Left lung (tissue), 10 donors: Measurements from ENCODE around the gene NFKBIE. TPM values are rescaled to one million over a fixed set of nuclear protein-coding genes. Genes with fewer than 3 reads are reported as not detected.

Source experiments
- ATAC-seq: fragments of 200-7000 bp; cut with Tn5 transposase; one replicate; pipeline ENCODE4 v1.9.1; 2020; ENCODE audit warnings: moderate library complexity
- DNase-seq, 4 donors: peaks; one replicate each; pipeline ENCODE4 v3.0.0-alpha.2; 2013 to 2020
- H3K27ac ChIP-seq, 2 donors: fragments of 200-600 bp; sonication (generic) in 1 of 2; one replicate each; pipeline versions ENCODE4 v1.5.0 to v1.8.0; 2020 to 2021
- H3K27me3 ChIP-seq, 2 donors: fragments of 200-600 bp; sonication (generic) in 1 of 2; one replicate each; pipeline versions ENCODE4 v1.5.0 to v1.8.0; 2020 to 2021
- H3K36me3 ChIP-seq, 2 donors: fragments of 200-600 bp; sonication (generic) in 1 of 2; one replicate each; pipeline versions ENCODE4 v1.5.0 to v1.8.0; 2020 to 2021
- H3K4me1 ChIP-seq, 2 donors: fragments of 200-600 bp; one replicate each; pipeline ENCODE4 v1.8.0; 2021
- H3K4me3 ChIP-seq, 2 donors: fragments of 200-600 bp; sonication (generic) in 1 of 2; one replicate each; pipeline versions ENCODE4 v1.5.0 to v1.8.0; 2020 to 2021; ENCODE audit warnings: mild to moderate bottlenecking in 1 of 2
- H3K9me3 ChIP-seq, 2 donors: fragments of 200-600 bp; sonication (generic) in 1 of 2; one replicate each; pipeline versions ENCODE4 v1.5.0 to v1.8.0; 2020 to 2021
- intact Hi-C, 2 donors: fragments of 100-400 bp; cut with DNase I; formaldehyde crosslinking; loops; one replicate each; pipeline versions ENCODE4 v1.11.2 to v1.14.2; 2022
- polyA plus RNA-seq, 6 donors: library from polyadenylated mRNA; unstranded; fragments of 120-200 nt; gene quantifications; one replicate each; pipeline ENCODE4 v1.2.1, GENCODE V29; 2013; ENCODE audit not compliant: insufficient read length in 6 of 6
- total RNA-seq, 2 donors: library from RNA; stranded (reverse); fragmentation: NEBNext Ultra II Directional; extraction: Animal tissue kit (Norgen Biotek cat#: 25700); gene quantifications; one replicate each; pipeline ENCODE4 v1.2.1, GENCODE V29; 2021
- TF ChIP-seq, protein P1 (sequence below), 2 donors: fragments of 200-600 bp; sonication (generic) in 1 of 2; IDR thresholded peaks; one replicate each; pipeline versions ENCODE4 v1.5.0 to v1.8.0; 2021; ENCODE audit warnings: antibody characterized with exemption in 2 of 2
- donor health status: DM: no; HTN: yes; CAD: no.
- donor health status: DM: no; HTN: no; CAD: no.

The NFKBIE gene
- total and polyA plus RNA-seq, 8 donors: 7.5 to 19.3 (median 8.9) TPM

DNA sequence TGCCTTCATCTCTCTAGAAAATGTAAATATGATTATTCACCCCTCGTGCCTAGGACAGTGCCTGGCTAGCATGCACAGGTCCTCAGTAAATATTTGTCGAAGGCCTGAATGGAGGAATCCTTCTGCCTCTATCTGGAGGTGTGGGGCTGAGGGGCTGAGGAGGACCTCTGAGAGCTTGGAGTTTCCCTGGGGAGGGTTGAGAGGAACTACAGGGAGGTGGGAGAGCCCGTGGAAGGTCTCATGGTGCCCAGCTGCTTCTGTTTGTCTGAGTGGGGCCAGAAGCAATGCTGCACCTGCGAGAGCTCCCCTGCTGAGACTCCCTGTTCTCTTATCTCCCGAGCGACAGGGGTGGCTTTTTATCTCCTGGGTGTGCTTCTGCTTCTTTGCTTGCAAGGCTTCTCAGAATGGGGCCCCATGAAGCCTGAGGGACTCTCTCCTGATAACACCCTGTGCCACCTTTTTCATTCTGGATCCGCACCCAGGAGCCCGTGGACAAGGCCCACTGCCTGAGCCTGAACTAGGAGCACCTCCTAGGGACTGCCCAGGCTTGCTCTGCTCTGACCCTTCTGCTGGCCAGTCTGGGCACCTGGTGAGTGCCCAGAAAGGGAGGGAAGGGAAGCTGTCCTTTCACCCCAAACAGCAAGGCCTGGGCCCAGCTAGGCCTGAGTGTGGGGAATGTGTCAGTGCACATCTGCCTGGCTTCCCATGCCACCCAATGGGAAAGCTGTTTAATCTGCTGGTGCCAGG, 39.6 kb downstream of the NFKBIE start:
- Histone ChIP-seq H3K4me3 (no peak overlapping the region), H3K27ac (no peak overlapping the region), H3K27me3 (no peaks in the 10 kb centered on the region), H3K9me3 (no peaks in the 10 kb centered on the region), H3K4me1 (peaks cover 20 to 56% of the 10 kb centered on the region in 2 donors), H3K36me3 (peaks cover 0 to 10% of the 10 kb centered on the region in 2 donors)
- ATAC-seq (no peak), DNase-seq (no peak)
- TF ChIP-seq, protein P1, sequence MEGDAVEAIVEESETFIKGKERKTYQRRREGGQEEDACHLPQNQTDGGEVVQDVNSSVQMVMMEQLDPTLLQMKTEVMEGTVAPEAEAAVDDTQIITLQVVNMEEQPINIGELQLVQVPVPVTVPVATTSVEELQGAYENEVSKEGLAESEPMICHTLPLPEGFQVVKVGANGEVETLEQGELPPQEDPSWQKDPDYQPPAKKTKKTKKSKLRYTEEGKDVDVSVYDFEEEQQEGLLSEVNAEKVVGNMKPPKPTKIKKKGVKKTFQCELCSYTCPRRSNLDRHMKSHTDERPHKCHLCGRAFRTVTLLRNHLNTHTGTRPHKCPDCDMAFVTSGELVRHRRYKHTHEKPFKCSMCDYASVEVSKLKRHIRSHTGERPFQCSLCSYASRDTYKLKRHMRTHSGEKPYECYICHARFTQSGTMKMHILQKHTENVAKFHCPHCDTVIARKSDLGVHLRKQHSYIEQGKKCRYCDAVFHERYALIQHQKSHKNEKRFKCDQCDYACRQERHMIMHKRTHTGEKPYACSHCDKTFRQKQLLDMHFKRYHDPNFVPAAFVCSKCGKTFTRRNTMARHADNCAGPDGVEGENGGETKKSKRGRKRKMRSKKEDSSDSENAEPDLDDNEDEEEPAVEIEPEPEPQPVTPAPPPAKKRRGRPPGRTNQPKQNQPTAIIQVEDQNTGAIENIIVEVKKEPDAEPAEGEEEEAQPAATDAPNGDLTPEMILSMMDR (IDR thresholded peaks at IDR 0.05): no peak
- intact Hi-C loops: no loop called here

DNA sequence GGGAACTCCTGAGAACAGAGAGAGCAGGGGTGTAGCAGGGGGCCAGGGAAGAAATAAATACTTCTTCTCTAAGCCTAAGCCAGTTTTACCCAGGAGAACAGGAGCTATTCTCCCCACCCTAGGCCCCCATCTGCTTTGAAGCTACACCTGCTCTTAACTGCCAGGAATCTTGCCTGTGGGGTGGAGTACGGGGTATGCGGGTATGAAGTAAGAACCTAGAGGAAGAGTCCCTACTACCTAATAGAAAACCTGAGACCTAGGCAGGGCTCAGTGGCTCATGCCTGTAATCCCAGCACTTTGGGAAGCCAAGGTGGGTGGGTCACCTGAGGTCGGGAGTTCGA, 40.4 kb downstream of the NFKBIE start:
- Histone ChIP-seq H3K27me3 (no peaks in the 10 kb centered on the region), H3K27ac (no peak overlapping the region), H3K36me3 (peaks cover 0 to 1% of the 10 kb centered on the region in 2 donors), H3K4me1 (peaks cover 22 to 62% of the 10 kb centered on the region in 2 donors), H3K4me3 (no peak overlapping the region), H3K9me3 (no peaks in the 10 kb centered on the region)
- intact Hi-C loops: no loop called here
- no peak for ATAC-seq
- TF ChIP-seq, protein P1 (IDR thresholded peaks at IDR 0.05): no peak
- no peak for DNase-seq

DNA sequence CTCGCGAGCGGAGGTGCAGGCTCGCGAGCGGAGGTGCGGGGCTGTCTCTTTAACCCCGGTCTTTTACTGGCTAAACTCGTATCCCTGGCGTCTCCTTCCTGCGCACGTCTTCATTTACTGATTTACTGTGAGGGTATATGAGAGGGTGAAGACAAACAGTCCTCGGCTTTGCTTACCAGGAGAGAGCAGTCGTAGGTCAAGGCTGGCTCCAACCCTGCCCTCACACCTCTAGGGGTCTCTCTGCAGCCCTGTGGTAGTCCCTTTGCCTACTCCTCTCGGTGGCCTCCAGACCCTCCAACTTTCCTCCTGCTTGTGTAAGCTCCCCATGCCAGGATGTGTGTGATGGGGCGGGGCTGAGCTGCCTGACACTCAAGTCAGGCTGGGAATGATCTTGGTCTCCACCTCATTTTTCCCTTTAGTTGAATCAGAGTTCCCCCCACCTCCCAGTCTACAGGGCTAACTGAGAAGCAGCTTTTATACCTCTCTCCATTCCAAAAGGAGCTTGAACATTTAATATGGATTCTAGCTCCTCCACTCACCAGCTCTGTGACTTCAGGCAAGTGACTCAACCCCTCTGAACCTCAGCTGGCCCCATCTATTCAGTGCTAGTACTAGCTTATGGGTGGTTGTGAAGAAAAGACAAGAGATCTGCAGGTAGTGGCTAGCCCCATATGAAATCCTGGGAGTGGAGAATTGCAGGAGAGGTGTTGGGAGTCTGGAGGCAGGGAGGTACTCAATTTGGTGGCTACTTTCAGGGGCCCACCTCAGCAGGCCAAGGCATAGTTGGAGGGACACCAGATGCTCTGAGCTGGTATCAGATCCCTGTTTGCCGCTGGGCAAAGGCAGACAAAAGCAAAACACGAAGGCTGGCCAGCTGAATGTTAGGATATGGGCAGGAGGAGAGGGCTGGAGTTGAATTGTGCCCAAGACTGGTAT, 41.1 kb downstream of the NFKBIE start:
- no peak for ATAC-seq
- H3K9me3 ChIP-seq: no peaks in the 10 kb centered on the region
- peaks cover 27 to 68% of the 10 kb centered on the region in 2 donors for H3K4me1 ChIP-seq
- H3K27me3 ChIP-seq: no peaks in the 10 kb centered on the region
- no peak overlapping the region for H3K27ac ChIP-seq
- H3K36me3 ChIP-seq: no peaks in the 10 kb centered on the region
- TF ChIP-seq, protein P1 (IDR thresholded peaks at IDR 0.05): no peak
- peak overlapping the region; percentile 55 to 61 for H3K4me3 ChIP-seq
- intact Hi-C loops: no loop called here
- no peak for DNase-seq

DNA sequence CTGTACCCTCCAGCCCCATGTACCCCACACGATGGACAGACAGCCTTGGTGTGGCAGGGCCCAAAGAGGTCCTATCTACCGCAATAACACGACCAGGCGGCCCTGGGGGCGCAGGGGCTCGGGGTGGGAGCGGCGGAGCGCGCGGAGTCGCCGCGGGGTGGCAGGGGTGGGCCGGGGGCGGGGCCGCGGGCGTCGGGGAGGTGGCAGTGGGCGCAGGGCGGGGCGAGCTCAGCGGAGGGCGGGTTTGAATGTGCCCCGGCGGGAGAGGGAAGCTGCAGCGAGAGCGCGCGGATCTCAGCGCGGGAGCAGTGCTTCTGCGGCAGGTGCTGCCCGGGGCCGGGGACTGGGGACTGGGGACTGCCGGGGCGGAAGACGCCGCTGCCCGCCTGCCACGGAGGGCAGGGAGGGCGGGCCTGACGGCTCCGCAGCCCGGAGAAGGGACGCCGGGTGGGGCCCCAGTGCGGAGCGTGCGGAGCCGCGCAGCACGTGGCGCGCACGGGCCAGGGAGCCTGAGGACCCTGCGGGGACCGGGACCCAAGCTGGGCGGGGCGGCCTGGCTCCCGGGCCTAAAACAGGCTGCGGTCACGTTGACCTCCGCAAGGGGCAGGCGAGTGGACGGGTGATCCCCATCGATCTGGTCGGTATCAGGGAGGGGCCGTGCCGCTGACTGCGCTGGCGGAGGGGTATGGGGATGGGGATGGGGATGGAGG, 41.9 kb downstream of the NFKBIE start, which contains the start of gene SLC29A1:
SLC29A1 (plus strand) TSS at position 277 of the 710 bp plus-strand sequence. CDS start 3,719 bp downstream, outside the sequence.
- Histone ChIP-seq H3K4me1 (peaks cover 31 to 76% of the 10 kb centered on the region in 2 donors), H3K27ac (no peak within 1 kb of the TSS), H3K4me3 (peak within 1 kb of the TSS; percentile 55 to 61), H3K9me3 (no peaks in the 10 kb centered on the region), H3K36me3 (no peaks in the 10 kb centered on the region), H3K27me3 (no peaks in the 10 kb centered on the region)
- ATAC-seq (peak; percentile 57), DNase-seq (peak in 3 of 4 donors; percentile 78 to 97 (median 85))
- TF ChIP-seq, protein P1 (IDR thresholded peaks at IDR 0.05): no peak
- intact Hi-C loops: no loop called here
